Muscle of back (tissue), 11 donors: ENCODE results near the gene PDGFRB. TPM values are rescaled to one million over a fixed set of nuclear protein-coding genes. Genes with fewer than 3 reads are reported as not detected.

Experiments used
- DNase-seq, 3 donors: peaks; one replicate each; pipeline versions ENCODE4 v3.0.0 to v3.0.0-alpha.2; 2013
- polyA plus RNA-seq, 10 donors: library from polyadenylated mRNA; unstranded; fragments of 120-200 nt; gene quantifications; one replicate each; pipeline ENCODE4 v1.2.1, GENCODE V29; 2013; ENCODE audit not compliant: insufficient read length in 10 of 10

PDGFRB gene
- polyA plus RNA-seq, 10 donors, result 89.2 to 173 (median 143) TPM

- no peak for DNase-seq
These were observed 28.4 kb upstream of the PDGFRB start for GRCh38 chr5:150184006-150184405.

- DNase-seq, result no peak
These were observed 27.8 kb upstream of the PDGFRB start for GRCh38 chr5:150183436-150183835.

- no peak for DNase-seq
These were observed 27.1 kb upstream of the PDGFRB start for GRCh38 chr5:150182774-150183173.

DNA sequence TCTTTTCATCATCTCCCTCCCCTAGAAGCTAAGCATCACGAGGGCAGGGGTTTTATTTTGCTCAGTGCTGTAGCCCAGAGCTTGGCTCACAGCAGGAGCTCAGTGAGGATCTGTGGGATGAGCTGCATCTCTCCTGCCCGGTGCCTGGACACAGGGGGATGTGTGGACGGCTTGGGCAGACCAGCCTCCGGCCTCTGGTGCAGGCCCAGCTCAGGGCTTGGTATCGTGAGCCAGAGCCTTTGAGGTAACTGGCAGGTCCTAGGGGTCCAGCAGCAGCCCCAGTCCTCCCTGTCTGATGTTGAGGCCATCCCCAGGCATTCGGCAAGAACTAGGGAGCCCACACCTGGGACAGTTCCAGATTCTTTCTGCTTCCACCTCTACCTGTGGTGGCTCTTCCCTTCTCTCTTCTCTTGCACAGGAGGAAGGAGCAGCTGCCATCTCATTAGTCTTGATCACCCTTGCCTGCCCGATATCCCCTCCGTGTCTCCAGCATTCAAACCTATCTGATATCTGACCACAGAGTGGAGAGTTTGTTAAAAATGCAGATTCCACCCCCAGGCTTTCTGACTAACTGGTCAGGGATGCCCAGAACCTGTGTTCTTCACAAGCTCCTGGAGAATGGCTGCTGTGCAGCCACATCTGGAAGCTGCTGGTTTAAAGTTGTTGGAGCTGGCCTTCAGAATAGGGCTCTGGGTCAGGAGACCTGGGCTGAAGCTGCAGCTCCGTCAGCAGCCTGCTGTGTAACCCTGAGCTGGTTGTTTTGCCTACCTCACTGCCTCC, 26.3 kb upstream of the PDGFRB start:
- no peak for DNase-seq

GRCh38 chr5:150181027-150181426, 25.4 kb upstream of the PDGFRB start:
- no peak for DNase-seq

GRCh38 chr5:150180241-150181026, 24.8 kb upstream of the PDGFRB start:
- DNase-seq, result peak; percentile 72 to 95 (median 89)

DNA sequence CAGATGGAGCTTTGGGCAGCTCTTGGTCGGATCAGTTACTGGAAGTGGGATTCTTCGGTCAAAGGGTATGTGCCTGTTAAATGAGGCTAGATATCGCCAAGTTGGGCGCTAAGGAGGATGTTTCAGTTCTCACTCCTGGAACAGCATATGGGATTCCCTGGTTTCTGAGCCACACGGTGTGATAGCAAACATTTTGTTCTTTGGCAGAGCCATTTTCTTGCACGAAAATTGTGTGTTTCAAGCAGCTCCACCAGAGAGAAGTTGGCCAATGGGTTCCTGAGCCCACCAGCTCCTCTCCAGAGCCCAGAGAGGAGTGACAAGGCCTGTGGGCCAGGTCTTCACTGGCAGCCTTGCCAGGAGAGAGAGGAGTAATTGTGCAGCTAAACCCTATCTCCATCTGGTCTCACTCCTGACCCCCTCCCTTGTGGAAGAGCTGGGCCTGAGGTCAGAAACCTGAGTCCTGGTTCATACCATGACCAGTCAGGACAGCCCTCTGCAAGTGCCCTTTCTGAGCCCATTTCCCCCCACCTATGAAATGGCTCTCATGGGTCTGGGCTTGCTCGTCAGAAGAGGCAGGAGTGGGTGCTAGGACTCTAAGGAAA, 23.5 kb upstream of the PDGFRB start:
- peak in 1 of 3 donors; percentile 45 for DNase-seq

DNA sequence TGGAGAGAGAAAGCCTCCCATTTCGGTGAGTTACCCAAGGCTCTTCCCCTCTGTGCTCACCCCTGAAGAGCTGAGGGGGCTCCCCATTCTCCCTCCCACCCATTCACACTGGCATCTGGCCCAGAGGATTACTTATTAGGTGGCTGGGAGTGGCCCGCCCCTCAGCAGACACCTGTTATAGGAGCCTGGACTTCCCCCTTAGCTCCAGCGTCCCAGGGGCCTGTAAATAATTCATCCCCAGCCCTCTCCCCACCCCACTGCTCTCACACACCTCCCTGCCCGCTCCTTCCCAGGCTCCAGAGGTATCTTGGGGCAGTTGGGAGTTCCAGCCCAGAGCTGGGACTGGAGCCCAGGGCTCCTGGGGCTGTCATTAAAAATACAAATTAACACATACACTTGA, 22.6 kb upstream of the PDGFRB start:
- no peak for DNase-seq

DNA sequence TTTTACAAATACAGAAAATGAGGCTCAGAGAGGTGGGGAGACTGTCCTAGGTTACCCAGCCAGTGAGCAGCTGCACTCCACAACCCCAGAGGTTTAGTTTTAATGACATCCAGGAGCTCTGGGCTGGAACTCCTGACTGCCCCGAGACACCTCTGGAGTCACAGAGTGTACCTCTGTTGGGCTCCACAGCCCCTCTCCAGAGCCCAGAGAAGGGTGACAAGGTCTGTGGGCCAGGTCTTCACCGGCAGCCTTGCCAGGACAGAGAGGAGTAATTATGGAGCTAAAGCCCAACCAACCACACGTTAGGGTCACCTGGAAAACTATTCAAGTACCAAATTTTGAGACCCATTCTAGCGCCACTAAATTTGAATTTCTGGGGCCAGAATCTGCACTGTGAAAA, 22.1 kb upstream of the PDGFRB start:
- DNase-seq, result no peak

GRCh38 chr5:150176745-150177477, 21.3 kb upstream of the PDGFRB start:
- DNase-seq, result no peak

- DNase-seq, result no peak
These were observed 19.9 kb upstream of the PDGFRB start for GRCh38 chr5:150175536-150175935.

DNA sequence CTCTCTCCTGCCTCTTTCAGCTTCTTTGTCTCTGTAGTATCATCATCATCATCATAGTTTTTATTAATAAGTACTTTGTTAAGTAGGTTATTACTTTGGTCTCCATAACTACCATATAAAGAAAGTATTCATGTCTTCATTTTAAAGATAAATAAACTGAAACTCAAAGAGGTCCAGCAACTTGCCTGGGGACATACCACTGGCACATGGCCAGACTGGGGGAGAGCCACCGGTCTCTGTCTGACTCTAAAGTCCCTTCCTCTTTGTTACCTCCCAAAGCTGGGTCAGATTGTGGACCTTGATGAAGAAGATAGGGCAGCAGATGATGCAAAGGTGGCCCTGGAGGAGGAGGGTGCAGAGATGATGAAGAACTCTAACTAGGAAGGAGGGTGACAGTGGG, 19.4 kb upstream of the PDGFRB start:
- no peak for DNase-seq

GRCh38 chr5:150174285-150174684, 18.6 kb upstream of the PDGFRB start:
- DNase-seq, result no peak

DNA sequence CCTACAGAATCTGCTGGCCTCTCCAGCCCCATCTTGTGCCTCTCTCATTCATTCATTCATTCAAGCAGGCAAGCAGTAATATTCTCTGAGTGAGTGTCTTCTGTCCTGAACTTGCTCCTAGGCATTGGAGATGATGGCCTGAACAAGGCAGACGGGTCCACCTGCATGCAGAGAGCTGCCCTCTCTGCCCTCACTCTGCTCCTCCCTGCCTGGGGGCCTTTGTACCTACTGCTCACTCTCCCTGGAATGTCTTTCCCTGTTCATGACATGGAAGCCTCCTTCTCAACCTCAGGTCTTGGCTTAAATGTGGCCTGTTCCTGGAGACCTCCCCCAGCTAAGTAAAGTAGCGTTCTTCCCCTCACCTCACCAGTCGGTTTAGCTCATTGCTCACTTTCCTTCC, 17.5 kb upstream of the PDGFRB start:
- no peak for DNase-seq

DNA sequence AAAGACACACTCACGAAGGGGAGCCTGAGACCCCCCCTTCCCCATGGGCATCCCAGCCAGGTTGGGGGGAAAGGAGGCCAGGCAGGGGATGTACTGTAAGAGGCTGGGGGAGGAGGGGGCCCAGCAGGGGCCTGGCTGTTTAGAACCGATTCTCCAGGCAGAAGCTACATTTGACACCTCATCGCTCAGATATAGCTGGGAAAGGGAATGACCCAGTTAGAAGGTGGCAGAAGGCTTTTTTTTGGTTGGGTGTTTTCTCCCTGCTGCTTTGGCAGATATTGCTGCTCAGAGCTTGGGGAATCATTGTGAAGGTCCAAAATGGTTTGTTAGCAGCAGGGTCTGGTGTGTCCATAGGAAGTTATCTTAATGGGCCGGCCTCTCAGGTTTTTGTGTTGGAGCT, 16.9 kb upstream of the PDGFRB start:
- DNase-seq, result no peak

- DNase-seq, result no peak
These were observed 16.5 kb upstream of the PDGFRB start for GRCh38 chr5:150172145-150172544.

GRCh38 chr5:150168864-150169263, 13.2 kb upstream of the PDGFRB start:
- DNase-seq, result no peak

DNA sequence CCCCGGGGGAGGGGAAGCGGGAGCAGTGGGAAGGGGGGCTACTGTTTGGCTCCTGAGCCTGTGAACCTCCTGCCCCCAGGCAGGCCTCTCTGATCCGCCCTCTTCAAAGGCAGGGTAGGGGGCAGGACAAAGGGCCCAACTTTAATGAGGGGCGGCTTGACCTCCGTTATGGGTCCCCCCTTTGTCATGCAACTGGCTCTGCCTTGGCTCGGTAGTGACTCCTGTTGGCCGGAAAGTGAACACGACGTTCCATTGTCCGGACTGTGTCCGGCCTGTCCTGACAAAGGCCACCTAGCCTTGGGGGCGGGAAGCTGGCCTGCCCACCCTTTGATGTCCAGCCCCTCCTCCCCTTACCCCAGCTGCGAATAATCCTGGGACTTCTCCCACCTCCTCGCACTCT, 12.3 kb upstream of the PDGFRB start:
- DNase-seq, result no peak

- no peak for DNase-seq
These were observed 11.8 kb upstream of the PDGFRB start for GRCh38 chr5:150167512-150167850.

GRCh38 chr5:150166650-150167511, 11.2 kb upstream of the PDGFRB start, which contains the start of gene CDX1:
Gene CDX1 (plus strand): TSS chr5:150166778. CDS start chr5:150166877, 99 bp downstream.
- DNase-seq, result no peak

GRCh38 chr5:150166037-150166649, 10.5 kb upstream of the PDGFRB start:
- DNase-seq, result peak in 1 of 3 donors; percentile 54
